HepG2 (cell line): ENCODE data around the gene MTHFS. TPM values are rescaled to one million over a fixed set of nuclear protein-coding genes. Genes with fewer than 3 reads are reported as not detected.

Experiments used
- ATAC-seq: fragments of 200-7000 bp; cut with Tn5 transposase; 3 replicates; pipeline ENCODE4 v1.9.1; 2020; ENCODE audit warnings: mild to moderate bottlenecking, moderate library complexity
- BruUV-seq: library from RNA; stranded (reverse); fragments of 400-500 nt; replicated peaks from 2 replicates; lab custom pipeline; 2021; lab: Mats Ljungman, UMichigan
- CTCF ChIA-PET: fragments of 300-600 bp; formaldehyde crosslinking; extraction: SDS; loops from one replicate; lab custom pipeline; 2021; ENCODE audit warnings: low total read pairs, inconsistent platforms, low intra/inter-chr PET ratio; lab: Yijun Ruan, JAX
- POLR2A ChIA-PET: fragments of 350-600 bp; sonication (Branson Sonifier 250); formaldehyde crosslinking; loops from one replicate; lab custom pipeline; 2020; ENCODE audit warnings: antibody characterized with exemption, inconsistent platforms; lab: Yijun Ruan, JAX
- DNase-seq: peaks from one replicate; pipeline ENCODE4 v3.0.0-alpha.2; 2015; ENCODE audit warnings: low spot score
- FAIRE-seq: peaks from 3 replicates; lab custom pipeline; 2011; peaks lifted over from hg19 to GRCh38; lab: Jason Lieb, UNC
- H2AFZ ChIP-seq: one replicate; pipeline ENCODE4 v1.6.1; 2011; ENCODE audit warnings: low read length, inconsistent platforms
- H3K27ac ChIP-seq: fragments of 300-600 bp; 3 replicates; pipeline ENCODE4 v1.8.0; 2011; ENCODE audit warnings: mixed run types, mild to moderate bottlenecking, mixed read lengths, low read length, inconsistent platforms; ENCODE audit not compliant: insufficient read depth; ENCODE audit errors: extremely low read length
- H3K27me3 ChIP-seq, 2 experiments: fragments of 200-600 bp in 1 of 2; 2 replicates in 1 of 2; 3 replicates in 1 of 2; pipeline versions ENCODE4 v1.6.0 to v1.8.0; 2011; ENCODE audit warnings: low read length in 2 of 2, mild to moderate bottlenecking in 2 of 2, moderate library complexity in 2 of 2, inconsistent platforms in 1 of 2; ENCODE audit not compliant: insufficient read depth in 2 of 2, control insufficient read depth in 1 of 2
- H3K36me3 ChIP-seq, 2 experiments: fragments of 200-600 bp in 1 of 2; replicated peaks in 1 of 2; 2 replicates in 1 of 2; 3 replicates in 1 of 2; pipeline versions ENCODE4 v1.5.1 to v1.8.0; 2011; ENCODE audit warnings: low read length in 2 of 2, inconsistent platforms in 1 of 2; ENCODE audit not compliant: insufficient read depth in 2 of 2, control insufficient read depth in 1 of 2
- H3K4me1 ChIP-seq: 2 replicates; pipeline ENCODE4 v1.5.1; 2012; ENCODE audit warnings: low read length, inconsistent platforms; ENCODE audit not compliant: insufficient read depth
- H3K4me2 ChIP-seq: 2 replicates; pipeline ENCODE4 v1.6.0; 2011; ENCODE audit warnings: low read depth, low read length, inconsistent platforms
- H3K4me3 ChIP-seq, 3 experiments: fragments of 200-600 bp in 1 of 3; sonication (generic), shearing (Covaris generic) in 1 of 3; replicated peaks in 1 of 3; 2 replicates each; pipeline ENCODE4 v1.5.1; 2011 to 2016; ENCODE audit warnings: low read length in 3 of 3, inconsistent platforms in 2 of 3, low read depth in 2 of 3, mild to moderate bottlenecking in 2 of 3, control low read depth in 1 of 3, mixed read lengths in 1 of 3; ENCODE audit not compliant: insufficient read depth in 1 of 3
- H3K79me2 ChIP-seq: one replicate; pipeline ENCODE4 v1.6.1; 2011; ENCODE audit warnings: low read length, inconsistent platforms; ENCODE audit not compliant: insufficient read depth
- H3K9ac ChIP-seq: 2 replicates; pipeline ENCODE4 v1.6.0; 2011; ENCODE audit warnings: mild to moderate bottlenecking, low read depth, low read length, inconsistent platforms; ENCODE audit not compliant: insufficient read depth
- H3K9me3 ChIP-seq: 2 replicates; pipeline ENCODE4 v1.5.1; 2012; ENCODE audit warnings: mild to moderate bottlenecking, low read length
- H4K20me1 ChIP-seq: 2 replicates; pipeline ENCODE4 v1.6.0; 2011; ENCODE audit warnings: inconsistent platforms, mild to moderate bottlenecking, low read length, moderate library complexity; ENCODE audit not compliant: insufficient read depth
- ATF1 ChIP-seq: IDR thresholded peaks from 2 replicates; pipeline ENCODE4 v1.6.1; 2016; ENCODE audit warnings: mild to moderate bottlenecking, control low read depth
- CEBPB ChIP-seq: IDR thresholded peaks from 2 replicates; pipeline ENCODE4 v1.6.1; 2011; ENCODE audit warnings: low read depth, low read length, improper control_type of control experiment, borderline replicate concordance
- CTCF ChIP-seq: sonication (generic); formaldehyde crosslinking; IDR thresholded peaks from 2 replicates; pipeline ENCODE4 v1.5.0; 2020; ENCODE audit warnings: mild to moderate bottlenecking, missing genetic modification reagents, moderate library complexity
- FOXA3 ChIP-seq: IDR thresholded peaks from 2 replicates; pipeline ENCODE4 v1.6.1; 2016; ENCODE audit warnings: missing genetic modification reagents, missing compliant biosample characterization
- FOXP1 ChIP-seq, 2 experiments: fragments of 450-650 bp in 1 of 2; IDR thresholded peaks; 2 replicates each; pipeline ENCODE4 v1.6.1; 2017 to 2018; ENCODE audit warnings: antibody characterized with exemption in 1 of 2
- GPBP1L1 ChIP-seq: sonication (generic); formaldehyde crosslinking; IDR thresholded peaks from 2 replicates; pipeline ENCODE4 v1.5.0; 2020; ENCODE audit warnings: mild to moderate bottlenecking, missing genetic modification reagents
- GZF1 ChIP-seq: sonication (generic); formaldehyde crosslinking; IDR thresholded peaks from 2 replicates; pipeline ENCODE4 v1.5.1; 2020; ENCODE audit warnings: mild to moderate bottlenecking, missing genetic modification reagents
- SMC3 ChIP-seq: IDR thresholded peaks from 2 replicates; pipeline ENCODE4 v1.6.1; 2011; ENCODE audit warnings: low read length, improper control_type of control experiment
- STAG1 ChIP-seq: sonication (generic); formaldehyde crosslinking; IDR thresholded peaks from 2 replicates; pipeline ENCODE4 v1.4.0; 2020; ENCODE audit warnings: missing genetic modification reagents
- ZBTB37 ChIP-seq: sonication (generic); formaldehyde crosslinking; IDR thresholded peaks from 2 replicates; pipeline ENCODE4 v1.4.0; 2020; ENCODE audit warnings: mild to moderate bottlenecking, missing genetic modification reagents
- ZFP36 ChIP-seq: fragments of 150-350 bp; IDR thresholded peaks from 2 replicates; pipeline ENCODE4 v1.6.1; 2018; ENCODE audit warnings: borderline replicate concordance, low read length, low read depth; ENCODE audit not compliant: partially characterized antibody
- ZNF616 ChIP-seq: sonication (generic); formaldehyde crosslinking; IDR thresholded peaks from 2 replicates; pipeline ENCODE4 v1.5.0; 2020; ENCODE audit warnings: low read depth, mild to moderate bottlenecking, missing genetic modification reagents
- ZNF768 ChIP-seq: sonication (generic); formaldehyde crosslinking; IDR thresholded peaks from 2 replicates; pipeline ENCODE4 v1.4.0; 2020; ENCODE audit warnings: missing genetic modification reagents
- ZSCAN21 ChIP-seq: sonication (generic); formaldehyde crosslinking; IDR thresholded peaks from 2 replicates; pipeline ENCODE4 v1.8.0; 2022; ENCODE audit warnings: mild to moderate bottlenecking, missing genetic modification reagents, moderate library complexity, borderline replicate concordance
- WGBS: methylation state at CpG from one replicate; pipeline ENCODE4 v1.1.6; 2017; ENCODE audit warnings: low lambda C conversion rate; 5-methylcytosine and 5-hydroxymethylcytosine counted together
- in situ Hi-C: cut with HindIII; loops from 2 replicates; pipeline ENCODE4 v1.10.0; 2017; ENCODE audit warnings: low pct_unique_long_range_greater_than_20kb; ENCODE audit not compliant: extremely low pct_ligation_motif_present
- intact Hi-C: fragments of 100-400 bp; cut with micrococcal nuclease; formaldehyde crosslinking; loops from one replicate; pipeline ENCODE4 v1.10.0; 2022; ENCODE audit not compliant: unreplicated experiment
- polyA plus RNA-seq, 8 experiments: library from polyadenylated mRNA; depleted of rRNA in 3 of 8; stranded (reverse) in 7 of 8; unstranded in 1 of 8; fragments of >200 nt; fragmentation: Illumina TruSeq in 4 of 8; extraction: Trizol in 4 of 8; gene quantifications; 2 replicates each; pipeline versions ENCODE4 v1.2.1 to v1.2.3, GENCODE V29; 2011 to 2016; ENCODE audit warnings: low read depth in 4 of 8, missing spikeins in 1 of 8, mixed read lengths in 1 of 8; ENCODE audit not compliant: insufficient read depth in 1 of 8
- total RNA-seq, 5 experiments: library from RNA; depleted of rRNA; stranded (reverse); fragments of >200 nt; fragmentation: Illumina TruSeq; extraction: Trizol; gene quantifications; 2 replicates each; pipeline ENCODE4 v1.2.3, GENCODE V29; 2016; ENCODE audit warnings: low read depth in 1 of 5

The MTHFS gene
- total and polyA plus RNA-seq, 2 of the 13 experiments (the other 11 are each of a cell fraction or from before 2014, with no cell fraction given): 37.0 to 49.7 TPM

GRCh38 chr15:79853492-79854328 lies 43.1 kb downstream of the MTHFS start (continued):
- TF ChIP-seq ATF1 (CRISPR knock-in tag): no peak
- no peak for TF ChIP-seq ZSCAN21 (CRISPR knock-in tag)
- TF ChIP-seq FOXA3 (CRISPR knock-in tag): no peak
- TF ChIP-seq GZF1: 0 out of 2 replicates have a peak, but pooled peaks have one; percentile 29

GRCh38 chr15:79849789-79850188 lies 47.0 kb downstream of the MTHFS start:
- CTCF ChIA-PET: interaction anchor here (1.7 to 2.0 kb wide), 2 partner anchors 144 to 469 kb away, joined by 3 to 6 read pairs; no protein-coding TSS in a partner anchor
- TF ChIP-seq CTCF (CRISPR knock-in tag) (peak; percentile 65), CEBPB (no peak), ZFP36 (peak; percentile 62), STAG1 (peak; percentile 59), ZNF616 (no peak), ZBTB37 (CRISPR knock-in tag) (no peak), FOXP1 (IDR thresholded peaks at IDR 0.05) (no peak), FOXP1 (CRISPR knock-in tag; IDR thresholded peaks at IDR 0.05) (no peak), GPBP1L1 (CRISPR knock-in tag) (no peak), SMC3 (peak; percentile 38; the same call in 1 of the 2 replicates), ZNF768 (CRISPR knock-in tag) (peak; percentile 83; the same call in 1 of the 2 replicates)

More at GRCh38 chr15:79849789-79850188, 47.0 kb downstream of the MTHFS start:
- DNase-seq (peak; percentile 12), ATAC-seq (peak; percentile 58; the same call in 2 of the 3 replicates), FAIRE-seq (peak; percentile 4)
- WGBS: 94% methylated on average over 3 of the region's 3 CpGs
- Histone ChIP-seq H3K9me3 (no peaks in the 10 kb centered on the region), H3K27ac (no peak overlapping the region), H3K36me3 (peaks cover 15 to 43% of the 10 kb centered on the region in 2 experiments; a peak in 4 of 5 replicates), H3K4me3 (no peak overlapping the region), H3K4me1 (peaks cover 27% of the 10 kb centered on the region), H3K79me2 (peaks cover 11% of the 10 kb centered on the region), H3K9ac (no peak overlapping the region), H2AFZ (no peak overlapping the region), H3K27me3 (no peaks in the 10 kb centered on the region), H3K4me2 (no peak overlapping the region), H4K20me1 (no peaks in the 10 kb centered on the region; the same call in 1 of the 2 replicates)
- in situ Hi-C loops: no loop called here
- POLR2A ChIA-PET: no interaction called here
- intact Hi-C loops: loop anchor here (5.0 kb wide), 1 partner anchor 143 kb away; no protein-coding TSS in a partner anchor
- no TSS peak for BruUV-seq
